T47D (cell line): ENCODE data around the gene DGCR6L.

Source experiments
- DNase-seq, 2 experiments: peaks; one replicate each; pipeline versions ENCODE4 v3.0.0 to v3.0.0-alpha.2; 2011 to 2012; ENCODE audit warnings: low read depth in 1 of 2, low spot score in 1 of 2
- JUND ChIP-seq: IDR thresholded peaks from 2 replicates; pipeline ENCODE4 v1.6.1; 2012; ENCODE audit warnings: low read depth
- in situ Hi-C: cut with HindIII; loops from 2 replicates; pipeline ENCODE4 v1.10.0; 2016; ENCODE audit warnings: low sequenced_read_pairs, low pct_unique_long_range_greater_than_20kb

Gene DGCR6L

DNA sequence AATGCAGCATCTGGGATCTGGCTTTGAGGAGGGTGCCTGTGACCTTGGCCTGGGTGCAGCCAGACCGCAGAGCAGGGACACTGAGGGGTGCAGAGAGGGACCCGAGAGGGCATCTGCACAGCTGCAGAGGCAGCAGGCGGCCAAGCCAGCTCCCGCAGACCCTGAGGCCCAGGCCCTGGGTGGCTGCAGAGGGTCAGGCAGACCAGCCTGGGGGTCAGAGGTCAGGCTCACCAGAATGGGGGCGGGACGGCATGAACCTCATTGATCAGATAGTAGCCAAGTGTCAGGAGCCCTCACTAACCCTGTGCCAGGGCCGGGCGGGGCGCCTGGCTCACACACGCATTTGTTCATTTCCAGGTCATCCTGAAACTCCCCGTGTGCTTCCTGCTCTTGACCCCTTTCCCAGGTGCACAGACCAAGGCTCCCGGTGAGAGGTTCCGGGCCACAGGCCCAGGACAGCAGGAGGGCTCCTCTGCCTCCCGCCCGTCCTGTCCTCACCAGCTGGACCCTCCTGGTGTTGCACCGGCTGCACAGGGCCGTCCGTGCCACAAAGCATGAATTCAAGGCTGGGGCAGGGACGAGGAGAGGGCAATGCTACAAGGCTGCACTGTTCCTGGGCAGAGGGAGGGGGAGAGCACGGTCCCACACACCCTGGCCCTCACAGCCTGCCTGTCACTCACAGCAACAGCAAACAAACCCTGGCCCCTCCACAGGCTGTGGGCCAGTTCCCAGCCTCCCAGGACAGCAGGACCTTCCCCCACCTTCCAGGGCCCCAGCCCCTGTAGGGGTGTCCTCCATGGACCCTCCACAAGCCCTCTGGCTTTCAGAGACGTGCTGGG, 55.0 kb downstream of the DGCR6L start:
- TF ChIP-seq JUND, result no peak
- in situ Hi-C loops, result no loop called here
- DNase-seq, result no peak
